ENCODE results near the gene UGGT2. TPM values are rescaled to one million over a fixed set of nuclear protein-coding genes. Genes with fewer than 3 reads are reported as not detected.
"Not testable (repeated sequence)": the region's sequence is repeated elsewhere in the genome, so short reads cannot be mapped to it uniquely, and the experiment has no call there.

The UGGT2 gene
- total RNA-seq, 3 donors from 2014 or later (not counting 1 experiment from before 2014, with no cell fraction given): 0.63 to 1.4 (median 1.3) TPM

GRCh38 chr13:96052656-96053002, 572 bp downstream of the UGGT2 start:
- no peak for DNase-seq
- Mint-ChIP-seq H3K36me3 (peaks cover 14% of the 10 kb centered on the region), H3K4me3 (peak overlapping the region; percentile 78), H3K27ac (no peak overlapping the region), H3K9me3 (peaks cover 3 to 5% of the 10 kb centered on the region in 2 donors), H3K27me3 (ENCODE audit: low read depth in 2 of 2) (peaks cover 5 to 23% of the 10 kb centered on the region in 2 donors), H3K4me1 (peaks cover 4 to 9% of the 10 kb centered on the region in 2 donors)
- Histone ChIP-seq H3K9me3 (ENCODE audit: control insufficient read depth, insufficient read depth, low read length) (no peaks in the 10 kb centered on the region), H3K27ac (ENCODE audit: low read length) (no peak overlapping the region), H3K4me1 (ENCODE audit: control insufficient read depth, insufficient read depth, low read length) (no peaks in the 10 kb centered on the region), H3K27me3 (ENCODE audit: control insufficient read depth, insufficient read depth, low read length) (no peaks in the 10 kb centered on the region), H3K4me3 (ENCODE audit: low read length) (peak overlapping the region; percentile 36), H3K36me3 (ENCODE audit: control insufficient read depth, insufficient read depth, low read length) (no peaks in the 10 kb centered on the region)
- WGBS (ENCODE audit: insufficient coverage): 4% methylated on average over 12 of the region's 12 CpGs
- TF ChIP-seq, protein P1, sequence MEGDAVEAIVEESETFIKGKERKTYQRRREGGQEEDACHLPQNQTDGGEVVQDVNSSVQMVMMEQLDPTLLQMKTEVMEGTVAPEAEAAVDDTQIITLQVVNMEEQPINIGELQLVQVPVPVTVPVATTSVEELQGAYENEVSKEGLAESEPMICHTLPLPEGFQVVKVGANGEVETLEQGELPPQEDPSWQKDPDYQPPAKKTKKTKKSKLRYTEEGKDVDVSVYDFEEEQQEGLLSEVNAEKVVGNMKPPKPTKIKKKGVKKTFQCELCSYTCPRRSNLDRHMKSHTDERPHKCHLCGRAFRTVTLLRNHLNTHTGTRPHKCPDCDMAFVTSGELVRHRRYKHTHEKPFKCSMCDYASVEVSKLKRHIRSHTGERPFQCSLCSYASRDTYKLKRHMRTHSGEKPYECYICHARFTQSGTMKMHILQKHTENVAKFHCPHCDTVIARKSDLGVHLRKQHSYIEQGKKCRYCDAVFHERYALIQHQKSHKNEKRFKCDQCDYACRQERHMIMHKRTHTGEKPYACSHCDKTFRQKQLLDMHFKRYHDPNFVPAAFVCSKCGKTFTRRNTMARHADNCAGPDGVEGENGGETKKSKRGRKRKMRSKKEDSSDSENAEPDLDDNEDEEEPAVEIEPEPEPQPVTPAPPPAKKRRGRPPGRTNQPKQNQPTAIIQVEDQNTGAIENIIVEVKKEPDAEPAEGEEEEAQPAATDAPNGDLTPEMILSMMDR (IDR thresholded peaks at IDR 0.05): no peak
- intact Hi-C loops (cut with micrococcal nuclease): no loop called here
- ATAC-seq: no peak

- not testable (repeated sequence) for DNase-seq
- 94% methylated on average over 2 of the region's 3 CpGs for WGBS (ENCODE audit: insufficient coverage)
These were observed 1.3 kb downstream of the UGGT2 start for GRCh38 chr13:96051946-96052345.

DNA sequence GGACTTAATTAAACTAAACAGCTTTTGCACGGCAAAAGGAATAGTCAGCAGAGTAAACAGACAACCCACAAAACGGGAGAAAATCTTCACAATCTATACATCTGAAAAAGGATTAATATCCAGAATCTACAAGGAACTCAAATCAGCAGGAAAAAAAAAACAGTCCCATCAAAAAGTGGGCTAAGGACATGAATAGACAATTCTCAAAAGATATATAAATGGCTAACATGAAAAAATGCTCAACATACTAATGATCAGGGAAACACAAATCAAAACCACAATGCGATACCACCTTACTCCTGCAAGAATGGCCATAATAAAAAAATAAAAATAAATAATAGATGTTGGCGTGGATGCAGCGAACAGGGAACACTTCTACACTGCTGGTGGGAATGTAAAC, 1.7 kb downstream of the UGGT2 start:
- H3K4me1 ChIP-seq (ENCODE audit: control insufficient read depth, insufficient read depth, low read length); H3K4me3 ChIP-seq (ENCODE audit: low read length); H3K27ac Mint-ChIP-seq; H3K4me3 Mint-ChIP-seq; H3K27me3 ChIP-seq (ENCODE audit: control insufficient read depth, insufficient read depth, low read length); H3K36me3 ChIP-seq (ENCODE audit: control insufficient read depth, insufficient read depth, low read length); H3K9me3 Mint-ChIP-seq; ATAC-seq; H3K27ac ChIP-seq (ENCODE audit: low read length); intact Hi-C loops (cut with micrococcal nuclease); H3K4me1 Mint-ChIP-seq; H3K9me3 ChIP-seq (ENCODE audit: control insufficient read depth, insufficient read depth, low read length); DNase-seq: not testable (repeated sequence)
- WGBS (ENCODE audit: insufficient coverage): 88% methylated on average over 2 of the region's 5 CpGs
- Mint-ChIP-seq H3K27me3 (ENCODE audit: low read depth in 2 of 2) (peaks cover 5 to 23% of the 10 kb centered on the region in 2 donors), H3K36me3 (peaks cover 10% of the 10 kb centered on the region)

More at GRCh38 chr13:96051946-96052345, 1.3 kb downstream of the UGGT2 start:
- H3K9me3 ChIP-seq (ENCODE audit: control insufficient read depth, insufficient read depth, low read length); H3K9me3 Mint-ChIP-seq; H3K36me3 ChIP-seq (ENCODE audit: control insufficient read depth, insufficient read depth, low read length); H3K4me3 ChIP-seq (ENCODE audit: low read length); H3K4me1 ChIP-seq (ENCODE audit: control insufficient read depth, insufficient read depth, low read length); H3K4me1 Mint-ChIP-seq; intact Hi-C loops (cut with micrococcal nuclease); H3K27ac ChIP-seq (ENCODE audit: low read length); H3K27ac Mint-ChIP-seq; ATAC-seq; H3K27me3 ChIP-seq (ENCODE audit: control insufficient read depth, insufficient read depth, low read length): not testable (repeated sequence)
- H3K4me3 Mint-ChIP-seq: peak overlapping the region; percentile 78
- H3K36me3 Mint-ChIP-seq: peaks cover 10% of the 10 kb centered on the region
- H3K27me3 Mint-ChIP-seq (ENCODE audit: low read depth in 2 of 2): peaks cover 5 to 23% of the 10 kb centered on the region in 2 donors

- Mint-ChIP-seq H3K27me3 (ENCODE audit: low read depth in 2 of 2) (peaks cover 5 to 23% of the 10 kb centered on the region in 2 donors), H3K36me3 (peaks cover 10% of the 10 kb centered on the region)
- ATAC-seq; H3K9me3 ChIP-seq (ENCODE audit: control insufficient read depth, insufficient read depth, low read length); H3K27me3 ChIP-seq (ENCODE audit: control insufficient read depth, insufficient read depth, low read length); H3K9me3 Mint-ChIP-seq; H3K27ac Mint-ChIP-seq; intact Hi-C loops (cut with micrococcal nuclease); H3K27ac ChIP-seq (ENCODE audit: low read length); DNase-seq; H3K4me1 ChIP-seq (ENCODE audit: control insufficient read depth, insufficient read depth, low read length); H3K4me3 Mint-ChIP-seq; H3K4me3 ChIP-seq (ENCODE audit: low read length); H3K36me3 ChIP-seq (ENCODE audit: control insufficient read depth, insufficient read depth, low read length); H3K4me1 Mint-ChIP-seq: not testable (repeated sequence)
- 92% methylated on average over 2 of the region's 4 CpGs for WGBS (ENCODE audit: insufficient coverage)
These were observed 2.2 kb downstream of the UGGT2 start for GRCh38 chr13:96050955-96051354.

DNA sequence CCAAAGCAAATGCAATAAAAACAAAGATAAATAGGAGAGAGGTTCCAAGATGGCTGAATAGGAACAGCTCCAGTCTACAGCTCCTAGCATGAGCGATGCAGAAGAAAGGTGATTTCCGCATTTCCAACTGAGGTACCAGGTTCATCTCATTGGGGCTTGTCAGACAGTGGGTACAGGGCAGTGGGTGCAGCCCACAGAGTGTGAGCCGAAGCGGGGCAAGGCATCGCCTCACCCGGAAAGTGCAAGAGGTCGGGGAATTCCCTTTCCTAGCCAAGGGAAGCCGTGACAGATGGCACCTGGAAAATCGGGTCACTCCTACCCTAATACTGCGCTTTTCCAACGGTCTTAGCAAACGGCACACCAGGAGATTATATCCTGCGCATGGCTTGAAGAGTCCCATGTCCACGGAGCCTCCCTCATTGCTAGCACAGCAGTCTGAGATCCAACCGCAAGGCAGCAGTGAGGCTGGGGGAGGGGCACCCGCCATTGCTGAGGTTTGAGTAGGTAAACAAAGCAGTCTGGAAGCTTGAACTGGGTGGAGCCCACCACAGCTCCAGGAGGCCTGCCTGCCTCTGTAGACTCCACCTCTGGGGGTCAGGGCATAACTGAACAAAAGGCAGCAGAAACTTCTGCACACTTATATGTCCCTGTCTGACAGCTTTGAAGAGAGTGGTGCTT, 6.6 kb downstream of the UGGT2 start:
- intact Hi-C loops (cut with micrococcal nuclease); H3K4me3 Mint-ChIP-seq; H3K4me1 Mint-ChIP-seq; H3K27ac Mint-ChIP-seq; H3K27me3 Mint-ChIP-seq (ENCODE audit: low read depth in 2 of 2); H3K9me3 ChIP-seq (ENCODE audit: control insufficient read depth, insufficient read depth, low read length); H3K27me3 ChIP-seq (ENCODE audit: control insufficient read depth, insufficient read depth, low read length); ATAC-seq; H3K36me3 ChIP-seq (ENCODE audit: control insufficient read depth, insufficient read depth, low read length); H3K4me1 ChIP-seq (ENCODE audit: control insufficient read depth, insufficient read depth, low read length); H3K27ac ChIP-seq (ENCODE audit: low read length); H3K36me3 Mint-ChIP-seq; DNase-seq; H3K4me3 ChIP-seq (ENCODE audit: low read length): not testable (repeated sequence)
- peaks cover 4 to 10% of the 10 kb centered on the region in 2 donors for H3K9me3 Mint-ChIP-seq
- 96% methylated on average over 16 of the region's 16 CpGs for WGBS (ENCODE audit: insufficient coverage)
